Liver (tissue), 3 donors: ENCODE results near the gene TMEM63B.

Source experiments
- CTCF ChIP-seq: fragments of 150-350 bp; IDR thresholded peaks from 2 replicates; pipeline ENCODE4 v1.5.1; 2017; ENCODE audit warnings: improper control_type of control experiment, low read depth, low read length; ENCODE audit not compliant: missing input control
- EGR1 ChIP-seq, 2 donors: IDR thresholded peaks; 2 replicates each; pipeline ENCODE4 v1.6.1; 2016 to 2018; ENCODE audit warnings: antibody characterized with exemption in 2 of 2, low read depth in 2 of 2
- JUND ChIP-seq, 2 donors: IDR thresholded peaks; 2 replicates each; pipeline ENCODE4 v1.6.1; 2016; ENCODE audit warnings: antibody characterized with exemption in 2 of 2
- REST ChIP-seq: IDR thresholded peaks from 2 replicates; pipeline ENCODE4 v1.6.1; 2016; ENCODE audit warnings: antibody characterized with exemption, mild to moderate bottlenecking
- SP1 ChIP-seq: IDR thresholded peaks from 2 replicates; pipeline ENCODE4 v1.6.1; 2018; ENCODE audit warnings: antibody characterized with exemption, mild to moderate bottlenecking
- TAF1 ChIP-seq: conservative IDR thresholded peaks from 2 replicates; pipeline ENCODE4 v1.6.1; 2016; ENCODE audit warnings: antibody characterized with exemption, mild to moderate bottlenecking
- YY1 ChIP-seq: IDR thresholded peaks from 2 replicates; pipeline ENCODE4 v1.6.1; 2016; ENCODE audit warnings: antibody characterized with exemption, mild to moderate bottlenecking
- TF ChIP-seq, protein P1 (sequence below): IDR thresholded peaks from 2 replicates; pipeline ENCODE4 v1.6.1; 2016; ENCODE audit warnings: antibody characterized with exemption
- donor health status: healthy.
- donor health status: healthy.

DNA sequence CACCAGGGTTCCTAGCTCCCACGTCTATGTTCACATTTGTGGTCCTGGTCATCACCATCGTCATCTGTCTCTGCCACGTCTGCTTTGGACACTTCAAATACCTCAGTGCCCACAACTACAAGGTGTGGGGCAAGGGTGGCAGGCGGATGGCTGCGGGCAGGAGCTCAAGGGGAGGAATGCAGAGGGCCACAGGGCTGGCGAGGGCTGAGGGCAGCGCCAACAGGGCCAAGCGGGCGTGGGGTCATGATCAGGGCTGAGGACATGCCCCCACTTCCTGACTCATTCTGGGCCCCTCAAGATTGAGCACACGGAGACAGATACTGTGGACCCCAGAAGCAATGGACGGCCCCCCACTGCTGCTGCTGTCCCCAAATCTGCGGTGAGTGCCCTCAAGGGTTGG, 26.7 kb downstream of the TMEM63B start:
- TF ChIP-seq CTCF, result no peak
- no peak for TF ChIP-seq TAF1
- no peak for TF ChIP-seq SP1
- no peak for TF ChIP-seq REST
- TF ChIP-seq EGR1 (IDR thresholded peaks at IDR 0.05; ENCODE audit: low read depth in 2 of 2), result no peak
- TF ChIP-seq, protein P1, sequence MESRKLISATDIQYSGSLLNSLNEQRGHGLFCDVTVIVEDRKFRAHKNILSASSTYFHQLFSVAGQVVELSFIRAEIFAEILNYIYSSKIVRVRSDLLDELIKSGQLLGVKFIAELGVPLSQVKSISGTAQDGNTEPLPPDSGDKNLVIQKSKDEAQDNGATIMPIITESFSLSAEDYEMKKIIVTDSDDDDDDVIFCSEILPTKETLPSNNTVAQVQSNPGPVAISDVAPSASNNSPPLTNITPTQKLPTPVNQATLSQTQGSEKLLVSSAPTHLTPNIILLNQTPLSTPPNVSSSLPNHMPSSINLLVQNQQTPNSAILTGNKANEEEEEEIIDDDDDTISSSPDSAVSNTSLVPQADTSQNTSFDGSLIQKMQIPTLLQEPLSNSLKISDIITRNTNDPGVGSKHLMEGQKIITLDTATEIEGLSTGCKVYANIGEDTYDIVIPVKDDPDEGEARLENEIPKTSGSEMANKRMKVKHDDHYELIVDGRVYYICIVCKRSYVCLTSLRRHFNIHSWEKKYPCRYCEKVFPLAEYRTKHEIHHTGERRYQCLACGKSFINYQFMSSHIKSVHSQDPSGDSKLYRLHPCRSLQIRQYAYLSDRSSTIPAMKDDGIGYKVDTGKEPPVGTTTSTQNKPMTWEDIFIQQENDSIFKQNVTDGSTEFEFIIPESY, result no peak
- no peak for TF ChIP-seq JUND (IDR thresholded peaks at IDR 0.05)
- no peak for TF ChIP-seq YY1
